GM21786 (cell line): Measurements from ENCODE around the gene PGGT1B.

ENCODE experiments used
- ATAC-seq: cut with Tn5 transposase; IDR thresholded peaks from one replicate; pipeline ENCODE4 v1.9.1; 2021; ENCODE audit not compliant: unreplicated experiment

PGGT1B gene

DNA sequence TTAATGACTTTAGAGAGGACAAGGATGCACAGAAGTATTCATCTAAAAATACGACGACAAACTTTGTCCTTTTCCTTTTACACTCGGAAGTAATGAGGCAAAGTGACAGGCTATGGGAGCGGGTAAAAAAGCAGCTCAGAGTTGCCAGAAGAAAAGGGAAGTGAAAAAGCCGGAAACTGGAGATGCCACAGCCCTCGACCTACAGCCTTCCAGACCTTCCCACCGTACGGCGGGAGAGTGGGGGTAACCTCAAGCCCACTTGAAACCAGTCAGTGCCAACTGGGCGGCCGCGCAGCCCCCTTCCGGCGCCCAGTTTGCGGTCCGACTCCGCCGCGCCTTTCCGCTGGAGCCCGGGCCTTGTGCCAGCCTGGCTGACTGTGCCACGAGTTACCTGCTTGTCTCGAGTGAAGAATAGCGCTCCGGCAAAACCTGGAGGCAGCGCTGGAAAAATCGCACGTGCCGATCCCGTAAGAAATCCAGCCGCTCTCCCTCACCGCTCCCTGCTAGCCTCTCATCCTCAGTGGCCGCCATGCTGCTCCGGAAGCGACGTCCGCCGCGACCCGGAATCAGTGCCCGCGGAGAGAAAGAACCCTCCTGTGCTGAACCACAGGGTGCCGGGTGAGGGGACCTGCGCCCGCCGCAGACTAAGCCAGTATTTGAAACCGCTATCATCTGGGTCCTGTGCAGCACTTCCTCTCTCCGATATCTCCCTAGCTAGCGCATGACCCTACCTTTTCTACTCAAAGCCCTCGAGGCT is at the start of gene PGGT1B:
PGGT1B (minus strand) TSS at position 557 of the 757 bp plus-strand sequence; CDS start at position 531, 26 bp downstream.
- ATAC-seq = peak; percentile 94

DNA sequence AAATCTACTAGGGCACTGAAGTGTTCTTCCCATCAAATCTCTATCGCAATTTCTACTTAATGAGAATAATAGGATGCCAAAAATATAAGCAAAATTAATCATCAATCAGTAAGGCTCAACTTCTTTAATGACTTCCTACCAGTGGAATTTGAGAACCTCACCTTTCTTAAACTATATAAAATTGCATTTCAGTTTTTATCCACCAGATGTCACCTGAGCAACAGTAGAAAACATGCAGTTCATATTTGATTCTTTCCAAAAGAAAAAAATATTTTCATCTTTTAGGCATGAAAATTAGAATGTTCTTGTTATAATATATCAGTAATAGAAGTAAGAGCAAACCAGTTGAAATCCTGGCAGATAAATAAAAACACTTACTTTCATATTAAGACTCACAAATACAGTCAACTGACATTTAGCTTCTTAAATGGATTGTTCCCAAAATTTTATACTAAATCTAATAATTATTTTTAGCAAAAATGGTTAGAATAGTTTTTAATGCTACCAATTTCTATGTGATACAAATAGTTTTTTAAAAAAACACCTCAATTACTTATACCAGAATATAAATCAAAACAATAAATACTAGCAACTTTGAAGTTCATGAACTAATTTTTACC is 47.2 kb upstream of the PGGT1B start:
- no peak for ATAC-seq

DNA sequence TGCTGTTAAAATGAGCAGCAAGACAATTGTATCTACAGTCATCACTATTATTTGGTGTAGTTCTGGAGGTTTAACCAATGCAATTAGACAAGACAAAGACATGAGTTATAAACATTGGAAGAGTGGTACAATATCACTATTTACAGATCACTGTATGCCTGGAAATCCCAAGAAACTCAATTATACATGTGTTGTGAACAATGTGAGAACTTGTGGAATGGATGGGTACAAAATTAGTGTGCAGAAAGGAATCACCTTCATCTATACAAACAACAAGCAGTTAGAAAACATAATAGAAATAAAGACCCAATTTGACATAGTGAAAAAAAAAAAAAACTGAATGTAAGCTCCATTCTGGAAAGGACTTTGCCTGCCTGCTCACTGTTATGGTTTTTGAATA is 46.1 kb upstream of the PGGT1B start:
- no peak for ATAC-seq

DNA sequence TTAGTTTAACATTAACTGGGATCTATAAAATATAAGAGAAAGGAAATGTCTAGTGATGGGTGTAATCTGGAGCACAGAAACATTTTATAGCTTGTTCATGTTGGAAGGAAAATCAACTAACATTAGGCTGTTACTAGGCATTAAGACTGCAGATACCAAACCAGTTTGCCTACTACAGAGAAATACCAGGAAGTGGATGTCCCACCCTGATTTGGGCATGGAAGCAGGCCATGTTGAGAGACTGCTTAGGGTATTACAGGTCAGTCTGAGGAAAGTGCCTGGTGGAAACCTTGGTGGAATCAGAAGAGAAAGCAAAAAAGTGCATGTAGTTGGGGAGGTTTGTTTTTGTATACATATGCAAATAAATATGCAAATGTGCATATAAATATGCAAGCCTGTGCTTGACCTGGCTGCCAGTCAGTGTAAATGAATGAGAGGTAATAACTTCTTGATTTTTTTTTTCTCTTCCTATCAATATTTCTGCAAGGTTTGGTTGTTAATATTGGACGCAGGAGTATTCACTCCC is 43.4 kb upstream of the PGGT1B start:
- no peak for ATAC-seq

DNA sequence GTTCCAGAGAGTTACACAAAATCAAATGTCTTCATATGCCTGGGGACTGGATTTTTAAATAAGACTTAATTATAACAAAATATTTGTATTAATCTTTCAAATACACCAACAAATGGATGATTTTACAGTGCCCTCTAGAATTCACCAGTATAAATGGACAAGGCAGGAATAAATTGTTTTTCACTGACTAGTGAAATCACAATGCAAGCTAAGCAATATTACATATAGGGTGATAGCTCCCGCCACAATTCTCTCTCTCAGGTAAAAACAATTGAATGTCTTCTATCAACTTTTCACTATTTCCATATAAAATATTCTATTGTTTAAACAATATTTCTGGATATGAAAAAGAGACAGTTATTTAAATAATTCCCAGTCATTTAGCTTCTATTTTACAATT is 41.8 kb upstream of the PGGT1B start:
- no peak for ATAC-seq

DNA sequence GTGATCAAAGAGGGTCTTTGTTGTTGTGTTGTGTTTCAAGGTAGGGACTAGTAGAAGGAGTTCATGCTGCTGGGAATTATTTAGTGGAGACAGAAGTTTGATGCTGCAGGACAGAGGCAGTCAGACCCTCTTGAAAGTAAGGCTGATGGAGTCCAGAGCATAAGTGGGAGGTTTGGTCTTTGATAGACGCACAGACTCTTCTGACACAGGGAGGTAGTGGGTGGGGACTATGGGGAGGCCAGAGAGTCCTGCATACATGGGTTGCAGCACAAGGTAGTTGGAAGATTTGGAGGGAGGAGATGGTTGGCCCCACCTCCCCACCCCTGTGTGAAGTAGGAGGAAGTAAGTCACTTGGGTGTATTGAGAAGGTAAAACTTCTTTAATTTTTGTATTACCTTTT is 36.1 kb upstream of the PGGT1B start:
- ATAC-seq = no peak

DNA sequence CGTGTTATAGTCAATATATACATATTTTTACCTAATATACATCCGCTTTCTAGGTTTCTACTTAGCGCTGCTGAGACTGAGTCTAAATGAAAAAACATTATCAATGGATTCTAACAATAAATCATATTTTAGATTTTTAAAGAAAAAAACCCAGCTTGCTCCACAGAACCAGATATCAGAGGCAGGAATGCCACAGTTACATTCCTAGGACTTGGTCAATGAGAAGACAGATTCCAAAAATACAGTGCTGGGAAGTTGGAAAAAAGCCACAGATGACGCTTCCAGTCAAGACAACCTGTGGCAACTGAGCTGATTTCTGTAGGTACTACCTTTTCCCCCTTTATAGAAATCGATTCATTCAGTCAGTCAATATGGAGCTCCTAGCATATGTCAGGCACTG is 34.4 kb upstream of the PGGT1B start:
- ATAC-seq = no peak

DNA sequence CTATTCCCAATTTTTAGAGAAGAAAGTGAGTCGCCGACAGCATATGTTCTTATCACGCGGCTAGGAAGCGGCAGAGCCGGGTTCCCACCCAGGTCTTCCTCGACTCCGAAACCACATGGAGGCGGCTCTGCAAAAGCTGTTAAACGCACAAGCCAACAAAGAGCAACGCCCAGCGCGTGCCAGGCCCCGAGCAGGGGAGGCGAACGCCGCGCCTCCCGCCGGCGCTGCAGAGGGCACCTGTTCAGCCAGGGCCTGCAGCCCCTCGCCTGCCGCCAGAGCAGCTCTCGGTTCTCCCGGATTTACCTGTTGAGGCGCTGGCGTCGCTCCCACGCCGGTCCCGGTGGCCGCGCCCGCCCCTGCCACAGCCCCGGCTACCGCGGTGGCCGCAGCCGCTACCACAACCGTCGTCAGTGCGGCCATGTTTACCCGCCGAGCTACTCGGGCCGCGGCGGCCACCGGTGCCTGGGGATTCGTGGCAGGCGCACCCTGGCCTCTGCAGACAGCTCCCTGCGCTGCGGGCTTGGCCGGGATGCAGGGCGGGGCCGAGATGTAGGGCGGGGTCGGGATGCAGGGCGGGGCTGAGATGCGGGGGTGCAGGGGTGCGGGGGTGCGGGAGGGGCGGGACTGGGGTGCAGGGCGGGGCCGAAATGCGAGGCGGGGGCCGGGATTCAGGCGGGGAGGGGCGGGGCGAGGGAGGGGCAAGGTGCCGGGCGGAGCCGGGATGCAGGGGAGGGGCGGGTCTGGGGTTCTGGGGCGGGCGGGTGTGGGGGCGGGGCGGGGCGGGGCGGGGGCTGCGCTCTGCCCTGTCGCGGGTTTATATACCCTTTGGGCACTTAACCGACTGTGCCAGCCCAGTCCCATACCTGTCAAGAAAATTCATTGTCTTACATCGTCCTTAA is 33.7 kb upstream of the PGGT1B start, which contains the start of gene CCDC112:
CCDC112 (minus strand) TSS at position 531 of the 899 bp plus-strand sequence; CDS start at position 420, 111 bp downstream.
- ATAC-seq = peak; percentile 71

DNA sequence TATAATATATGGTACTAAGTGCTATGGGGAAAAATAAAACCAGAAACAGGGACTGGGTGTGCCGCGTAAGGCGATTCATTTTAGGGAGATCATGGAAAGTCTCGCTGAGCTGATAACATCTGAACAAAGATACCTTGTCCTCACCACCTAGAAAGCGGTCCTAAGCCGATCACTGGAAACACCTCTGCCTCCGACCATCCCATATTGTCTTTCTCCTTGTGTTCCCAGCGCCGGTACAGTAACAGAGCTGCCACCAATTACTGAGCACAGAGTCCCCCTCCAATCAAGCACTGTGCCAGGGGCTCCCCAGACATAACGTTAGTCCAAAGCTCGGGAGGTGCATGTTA is 33.1 kb upstream of the PGGT1B start:
- peak; percentile 18 for ATAC-seq

DNA sequence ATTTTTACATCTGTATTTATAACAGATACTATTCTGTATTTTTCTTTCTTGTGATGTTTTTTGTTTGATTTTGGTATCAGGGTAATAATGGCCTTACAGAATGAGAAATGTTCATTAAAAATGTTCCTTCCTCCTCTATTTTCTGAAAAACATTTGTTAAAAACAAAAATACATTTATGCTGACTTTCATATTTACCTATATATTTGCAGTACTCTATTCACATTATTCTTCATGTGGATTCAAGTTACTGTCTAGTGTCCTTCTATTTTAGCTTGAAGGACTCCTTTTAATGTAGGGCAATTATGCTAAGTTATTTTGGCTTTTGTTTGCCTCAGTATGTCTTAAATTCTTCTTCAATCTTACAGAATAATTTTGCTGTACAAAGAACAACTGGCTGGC is 28.7 kb upstream of the PGGT1B start:
- no peak for ATAC-seq

DNA sequence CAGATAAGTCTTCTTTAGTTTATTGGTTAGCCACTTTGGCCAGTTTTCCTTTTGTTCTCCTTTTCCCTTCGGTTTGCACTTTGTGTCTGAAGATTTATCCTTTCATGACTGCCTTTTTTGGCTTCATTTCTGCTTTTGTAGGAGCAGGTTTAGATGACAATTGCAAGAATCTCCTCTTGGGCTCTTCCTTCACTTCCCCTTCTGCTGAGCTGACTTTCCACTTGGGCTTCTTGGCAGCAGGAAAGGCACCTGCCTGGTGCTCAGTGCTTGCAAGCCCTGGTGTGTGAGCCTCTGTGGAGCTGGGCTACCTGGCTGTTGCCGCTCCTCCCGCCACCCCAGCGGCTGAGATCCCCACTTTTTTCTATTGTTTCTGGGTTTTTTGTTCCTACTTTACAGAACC is 26.4 kb upstream of the PGGT1B start:
- no peak for ATAC-seq

DNA sequence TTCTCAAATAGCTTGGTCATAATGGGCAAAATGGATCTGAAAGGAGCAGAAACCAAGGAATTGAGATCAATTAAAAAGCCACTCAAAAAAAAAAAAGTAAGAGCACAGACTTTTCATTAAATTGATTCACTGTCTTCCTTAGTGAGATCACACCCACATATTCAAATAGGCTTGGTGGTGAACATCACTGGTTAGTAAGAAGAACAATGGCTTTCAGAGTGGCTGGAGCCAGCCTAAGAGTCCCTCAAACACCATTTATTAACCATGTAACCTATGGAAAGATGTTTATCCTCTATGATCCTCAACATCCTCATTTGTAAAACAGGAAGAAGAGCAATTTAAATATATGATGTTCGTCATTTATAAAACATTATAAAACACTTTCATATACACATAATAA is 21.3 kb upstream of the PGGT1B start:
- no peak for ATAC-seq

DNA sequence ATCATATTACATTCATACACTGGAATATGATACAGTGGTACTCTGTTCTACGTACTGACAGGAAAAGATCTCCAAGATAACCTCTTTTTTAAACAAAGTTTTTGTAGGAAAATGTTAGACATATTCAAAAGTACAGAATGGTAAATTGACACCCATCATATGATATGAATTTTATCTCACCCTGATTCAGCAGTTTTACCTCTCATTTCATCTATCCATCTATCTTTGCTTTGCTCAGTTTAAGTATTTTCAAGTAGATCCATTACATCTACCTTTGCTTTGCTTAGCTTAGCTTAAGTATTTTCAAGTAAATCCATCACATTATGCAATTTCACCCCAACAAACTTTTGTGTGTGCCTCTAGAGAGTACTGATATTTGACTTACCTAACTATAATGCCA is 19.5 kb upstream of the PGGT1B start:
- ATAC-seq = no peak

DNA sequence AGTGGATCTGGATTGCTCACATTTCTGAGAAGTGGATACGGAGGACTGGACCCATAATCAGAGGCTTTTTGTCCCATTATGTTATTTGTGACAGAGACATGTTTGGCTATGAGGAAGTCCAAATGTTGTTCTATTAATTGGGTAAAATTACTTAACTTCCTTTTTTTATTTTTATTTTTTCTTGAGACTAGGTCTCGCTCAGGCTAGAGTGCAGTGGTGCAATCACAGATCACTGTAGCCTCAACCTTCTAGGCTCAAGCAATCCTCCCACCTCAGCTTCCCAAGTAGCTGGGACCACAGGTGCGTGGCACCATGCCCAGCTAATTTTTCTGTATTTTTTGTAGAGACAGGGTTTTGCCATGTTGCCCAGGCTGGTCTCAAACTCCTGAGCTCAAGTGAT is 11.9 kb upstream of the PGGT1B start:
- no peak for ATAC-seq

DNA sequence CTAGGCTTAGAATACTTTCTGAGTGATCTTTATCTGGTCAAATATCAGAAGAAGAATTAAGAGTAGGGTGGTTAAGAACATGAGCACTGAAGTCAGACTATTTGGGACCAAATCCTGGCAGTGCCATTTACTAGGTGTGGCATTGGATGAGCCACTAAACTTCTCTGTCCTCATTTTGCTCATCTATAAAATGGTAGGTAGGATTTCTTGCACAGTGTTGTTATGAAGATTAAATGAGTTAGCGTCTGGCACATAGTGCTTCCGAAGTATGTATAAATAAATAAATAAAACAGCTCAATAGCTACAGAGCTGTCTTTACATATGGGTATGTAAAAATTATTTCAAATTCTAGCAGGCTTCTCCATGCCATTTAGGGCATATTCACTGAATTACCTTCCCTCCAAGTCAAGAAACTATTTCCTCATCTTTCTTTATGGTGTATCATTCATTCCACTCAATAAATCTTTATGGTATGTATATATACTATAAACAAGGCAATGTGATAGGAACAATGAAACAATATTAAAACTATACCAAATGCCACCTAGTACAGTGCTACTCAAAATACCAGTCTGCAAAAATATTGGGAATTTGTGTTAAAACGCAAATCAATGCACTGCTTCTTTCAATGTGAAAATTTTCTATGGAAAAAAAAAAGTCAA is 9.8 kb upstream of the PGGT1B start:
- no peak for ATAC-seq

DNA sequence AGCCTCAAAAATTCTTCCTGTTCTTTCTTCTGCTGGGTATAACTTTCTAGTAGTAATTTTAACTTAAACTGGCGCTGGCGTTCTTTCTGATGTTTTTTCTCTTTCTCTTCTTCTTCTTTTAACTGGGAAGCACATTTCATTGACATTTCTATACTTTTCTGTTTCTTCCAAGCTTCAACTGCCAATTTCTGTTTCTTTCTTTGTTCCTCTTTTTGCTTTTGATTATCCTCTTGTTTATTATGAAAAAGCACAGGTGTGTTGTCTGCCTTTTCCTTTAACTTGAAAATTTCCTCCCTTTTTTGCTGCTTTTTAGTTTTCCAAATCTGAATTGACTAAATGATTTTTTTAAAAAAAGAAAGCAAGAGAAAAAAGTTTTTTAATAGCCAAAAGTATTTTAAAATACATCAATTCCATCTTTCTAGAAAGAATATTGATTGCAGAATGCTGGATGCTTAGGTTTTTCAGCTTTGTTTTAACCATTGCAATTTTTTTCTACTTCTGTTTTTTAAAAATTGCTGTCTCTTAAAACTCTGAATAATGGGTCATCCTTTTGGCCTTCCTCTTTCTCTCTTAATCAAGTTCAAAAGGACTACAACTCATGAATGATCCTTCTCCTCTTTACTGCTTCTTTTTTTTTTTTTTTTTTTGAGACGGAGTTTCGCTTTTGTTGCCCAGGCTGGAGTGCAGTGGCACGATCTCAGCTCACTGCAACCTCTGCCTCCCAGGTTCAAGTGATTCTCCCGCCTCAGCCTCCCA is 8.8 kb upstream of the PGGT1B start:
- no peak for ATAC-seq

DNA sequence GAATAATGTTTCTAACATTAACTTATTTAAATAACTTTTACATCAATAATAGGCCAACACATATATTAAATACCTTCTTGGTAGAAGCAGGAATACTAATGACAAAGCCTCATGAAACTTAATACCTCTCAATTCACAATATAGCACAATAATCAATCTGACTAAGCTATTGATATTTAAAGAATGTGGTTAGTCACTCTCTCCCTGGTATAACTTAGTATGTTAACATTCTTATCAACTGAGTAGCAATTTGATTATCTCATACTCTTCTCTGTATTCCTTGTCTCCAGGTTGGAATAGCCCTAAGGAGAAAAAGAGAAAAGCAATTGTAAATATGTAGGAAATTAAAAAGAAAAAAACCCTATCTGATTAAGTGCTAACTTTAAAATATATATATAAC is 4.9 kb upstream of the PGGT1B start:
- ATAC-seq = no peak

DNA sequence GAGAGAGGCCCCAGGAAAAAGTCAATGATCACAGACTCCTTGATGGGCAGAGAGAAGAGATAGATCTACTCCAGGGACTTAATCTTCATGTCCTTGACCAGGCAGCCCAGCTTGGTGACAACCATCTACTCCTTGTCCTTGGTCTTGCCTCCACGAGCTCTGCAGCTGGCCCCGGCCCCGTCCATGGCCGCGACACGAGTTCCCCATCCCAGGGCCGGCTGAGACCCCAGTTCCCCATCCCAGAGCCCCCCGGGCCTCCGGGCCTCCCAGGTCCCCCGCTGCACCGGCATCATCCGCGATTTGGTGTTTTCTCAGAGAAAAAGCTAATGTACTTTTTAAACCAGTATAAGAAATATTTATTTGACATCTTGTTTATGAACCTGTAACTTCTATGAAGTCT is 2.5 kb upstream of the PGGT1B start:
- no peak for ATAC-seq

DNA sequence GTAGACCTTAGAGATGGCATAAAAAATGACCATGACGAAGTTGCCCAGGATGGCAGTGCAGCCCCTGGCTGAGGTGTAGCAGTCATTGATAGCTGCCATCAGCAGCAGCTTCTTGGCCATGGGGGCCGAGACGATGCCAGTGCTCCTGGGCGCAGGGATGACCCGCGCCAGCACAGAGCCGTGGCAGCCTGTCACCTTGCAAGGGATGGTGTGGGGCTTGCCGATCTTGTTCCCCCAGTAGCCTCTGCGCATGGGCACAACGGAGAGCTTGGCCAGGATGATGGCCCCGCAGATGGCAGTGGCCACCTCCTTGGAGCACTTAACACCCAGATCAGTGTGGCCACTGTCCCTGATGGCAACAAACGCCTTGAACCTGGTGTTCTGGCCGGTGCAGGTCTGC is 2.1 kb upstream of the PGGT1B start:
- no peak for ATAC-seq

DNA sequence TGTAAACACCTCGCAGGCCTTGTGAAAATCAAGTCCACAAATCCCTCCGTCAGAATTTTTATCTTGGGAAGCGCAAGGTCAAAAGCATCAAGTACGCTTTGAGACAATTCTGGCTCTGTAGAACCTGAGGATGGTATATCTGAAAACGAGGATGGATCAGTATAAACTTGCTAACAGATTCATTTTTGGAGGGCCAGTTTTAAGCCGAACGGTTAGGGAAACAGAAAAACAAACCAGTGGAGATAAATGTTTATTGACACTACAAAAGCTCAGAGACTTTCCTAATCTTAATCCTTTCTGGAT is 352 bp upstream of the PGGT1B start:
- ATAC-seq = no peak

DNA sequence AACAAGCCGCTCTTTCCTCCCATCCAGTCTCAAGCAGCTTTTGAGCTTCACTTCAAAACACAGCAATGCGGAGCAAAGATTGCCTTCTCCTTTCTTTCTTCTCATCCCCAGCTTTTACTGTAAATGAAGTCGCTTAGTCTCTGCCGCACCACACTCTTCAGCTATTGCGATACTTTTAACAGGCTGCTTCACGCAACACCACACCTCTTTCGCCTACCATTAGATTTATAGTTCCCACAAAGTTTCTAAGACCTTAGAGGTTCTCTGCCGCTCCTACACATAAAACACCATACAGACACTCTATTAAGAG is 711 bp downstream of the PGGT1B start:
- ATAC-seq = peak; percentile 35
